HepG2 (cell line): ENCODE data around the gene CYP2S1. TPM values are rescaled to one million over a fixed set of nuclear protein-coding genes. Genes with fewer than 3 reads are reported as not detected.

ENCODE experiments used
- AGO1 ChIP-seq: fragments of 200-400 bp; formaldehyde crosslinking; IDR thresholded peaks from 2 replicates; pipeline ENCODE4 v1.6.1; 2017; ENCODE audit warnings: mild to moderate bottlenecking, low read depth, low read length, moderate library complexity; ENCODE audit not compliant: poor library complexity, severe bottlenecking
- BCL6 ChIP-seq: IDR thresholded peaks from 2 replicates; pipeline ENCODE4 v1.6.1; 2016; ENCODE audit warnings: missing genetic modification reagents, missing compliant biosample characterization
- GTF2F1 ChIP-seq: fragments of 150-350 bp; IDR thresholded peaks from 2 replicates; pipeline ENCODE4 v1.6.1; 2014; ENCODE audit warnings: low read length
- PPARG ChIP-seq: conservative IDR thresholded peaks from 2 replicates; pipeline ENCODE4 v1.6.1; 2016; ENCODE audit warnings: missing biosample characterization, missing genetic modification reagents
- RAD51 ChIP-seq: fragments of 450-650 bp; IDR thresholded peaks from 2 replicates; pipeline ENCODE4 v1.6.1; 2016; ENCODE audit warnings: borderline replicate concordance
- RCOR2 ChIP-seq: IDR thresholded peaks from 2 replicates; pipeline ENCODE4 v1.6.1; 2016; ENCODE audit warnings: missing biosample characterization, missing genetic modification reagents
- SNRNP70 ChIP-seq: fragments of 200-400 bp; formaldehyde crosslinking; IDR thresholded peaks from 2 replicates; pipeline ENCODE4 v1.6.1; 2017; ENCODE audit warnings: mild to moderate bottlenecking, low read depth, low read length, moderate library complexity
- ZNF670 ChIP-seq: sonication (generic); formaldehyde crosslinking; IDR thresholded peaks from 2 replicates; pipeline ENCODE4 v1.8.0; 2022; ENCODE audit warnings: mild to moderate bottlenecking, missing genetic modification reagents, borderline replicate concordance
- polyA plus RNA-seq, 8 experiments: library from polyadenylated mRNA; depleted of rRNA in 3 of 8; stranded (reverse) in 7 of 8; unstranded in 1 of 8; fragments of >200 nt; fragmentation: Illumina TruSeq in 4 of 8; extraction: Trizol in 4 of 8; gene quantifications; 2 replicates each; pipeline versions ENCODE4 v1.2.1 to v1.2.3, GENCODE V29; 2011 to 2016; ENCODE audit warnings: low read depth in 4 of 8, missing spikeins in 1 of 8, mixed read lengths in 1 of 8; ENCODE audit not compliant: insufficient read depth in 1 of 8
- total RNA-seq, 5 experiments: library from RNA; depleted of rRNA; stranded (reverse); fragments of >200 nt; fragmentation: Illumina TruSeq; extraction: Trizol; gene quantifications; 2 replicates each; pipeline ENCODE4 v1.2.3, GENCODE V29; 2016; ENCODE audit warnings: low read depth in 1 of 5
- TF ChIP-seq, protein P1 (sequence below): sonication (generic); formaldehyde crosslinking; IDR thresholded peaks from 2 replicates; pipeline ENCODE4 v1.4.0; 2020; ENCODE audit warnings: mild to moderate bottlenecking, missing genetic modification reagents
- TF ChIP-seq, protein P2 (sequence below): sonication (generic); formaldehyde crosslinking; IDR thresholded peaks from 2 replicates; pipeline ENCODE4 v1.5.1; 2020; ENCODE audit warnings: mild to moderate bottlenecking, missing genetic modification reagents
- TF ChIP-seq, protein P3 (sequence below): sonication (generic); formaldehyde crosslinking; IDR thresholded peaks from 2 replicates; pipeline ENCODE4 v1.9.0; 2021; ENCODE audit warnings: missing genetic modification reagents, borderline replicate concordance
- TF ChIP-seq, protein P4 (sequence below): sonication (generic); formaldehyde crosslinking; IDR thresholded peaks from 2 replicates; pipeline ENCODE4 v1.8.0; 2022; ENCODE audit warnings: mild to moderate bottlenecking, missing genetic modification reagents

Gene CYP2S1
- total and polyA plus RNA-seq, 2 of the 13 experiments (the other 11 are each of a cell fraction or from before 2014, with no cell fraction given), result 0.09 to 2.1 TPM

DNA sequence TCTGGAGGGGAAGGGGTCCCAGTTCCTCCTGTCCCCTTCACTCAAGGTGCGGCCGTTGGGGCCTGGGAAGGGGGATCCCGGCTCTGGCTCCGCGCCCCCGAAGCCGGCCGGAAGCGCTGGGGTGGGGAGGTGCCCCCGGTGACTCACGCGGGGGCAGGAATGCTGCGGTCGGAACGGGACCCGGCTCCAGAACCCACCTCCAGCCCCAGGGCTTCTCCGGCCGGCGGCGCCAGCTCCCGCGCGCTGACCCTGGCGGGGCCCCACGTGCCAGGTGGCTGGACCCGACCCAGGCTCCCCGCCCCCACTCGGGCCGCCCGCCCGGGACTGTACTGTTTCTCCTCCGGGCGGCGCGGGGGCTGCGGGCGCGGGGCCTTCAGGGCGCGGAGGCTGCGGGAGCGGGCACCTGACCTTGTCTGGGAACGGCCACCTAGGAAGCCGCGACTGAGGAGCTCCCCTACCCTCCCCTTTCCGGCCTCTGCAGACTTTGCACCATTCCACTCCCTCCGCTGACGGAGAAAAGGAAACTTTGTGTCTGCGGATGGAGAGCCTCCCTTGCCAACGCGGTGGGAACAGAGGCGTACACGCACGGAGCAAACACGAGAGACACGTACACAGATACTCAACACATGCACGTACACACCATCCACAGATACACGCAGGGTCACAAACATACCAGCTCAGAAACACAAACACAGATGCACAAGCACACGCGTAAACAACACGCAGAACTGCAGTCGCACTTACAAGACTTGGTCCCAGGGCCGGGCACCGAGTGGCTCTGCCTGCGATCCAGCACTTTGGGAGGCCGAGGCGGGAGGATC lies 33.2 kb downstream of the CYP2S1 start (continued):
- TF ChIP-seq, protein P1, sequence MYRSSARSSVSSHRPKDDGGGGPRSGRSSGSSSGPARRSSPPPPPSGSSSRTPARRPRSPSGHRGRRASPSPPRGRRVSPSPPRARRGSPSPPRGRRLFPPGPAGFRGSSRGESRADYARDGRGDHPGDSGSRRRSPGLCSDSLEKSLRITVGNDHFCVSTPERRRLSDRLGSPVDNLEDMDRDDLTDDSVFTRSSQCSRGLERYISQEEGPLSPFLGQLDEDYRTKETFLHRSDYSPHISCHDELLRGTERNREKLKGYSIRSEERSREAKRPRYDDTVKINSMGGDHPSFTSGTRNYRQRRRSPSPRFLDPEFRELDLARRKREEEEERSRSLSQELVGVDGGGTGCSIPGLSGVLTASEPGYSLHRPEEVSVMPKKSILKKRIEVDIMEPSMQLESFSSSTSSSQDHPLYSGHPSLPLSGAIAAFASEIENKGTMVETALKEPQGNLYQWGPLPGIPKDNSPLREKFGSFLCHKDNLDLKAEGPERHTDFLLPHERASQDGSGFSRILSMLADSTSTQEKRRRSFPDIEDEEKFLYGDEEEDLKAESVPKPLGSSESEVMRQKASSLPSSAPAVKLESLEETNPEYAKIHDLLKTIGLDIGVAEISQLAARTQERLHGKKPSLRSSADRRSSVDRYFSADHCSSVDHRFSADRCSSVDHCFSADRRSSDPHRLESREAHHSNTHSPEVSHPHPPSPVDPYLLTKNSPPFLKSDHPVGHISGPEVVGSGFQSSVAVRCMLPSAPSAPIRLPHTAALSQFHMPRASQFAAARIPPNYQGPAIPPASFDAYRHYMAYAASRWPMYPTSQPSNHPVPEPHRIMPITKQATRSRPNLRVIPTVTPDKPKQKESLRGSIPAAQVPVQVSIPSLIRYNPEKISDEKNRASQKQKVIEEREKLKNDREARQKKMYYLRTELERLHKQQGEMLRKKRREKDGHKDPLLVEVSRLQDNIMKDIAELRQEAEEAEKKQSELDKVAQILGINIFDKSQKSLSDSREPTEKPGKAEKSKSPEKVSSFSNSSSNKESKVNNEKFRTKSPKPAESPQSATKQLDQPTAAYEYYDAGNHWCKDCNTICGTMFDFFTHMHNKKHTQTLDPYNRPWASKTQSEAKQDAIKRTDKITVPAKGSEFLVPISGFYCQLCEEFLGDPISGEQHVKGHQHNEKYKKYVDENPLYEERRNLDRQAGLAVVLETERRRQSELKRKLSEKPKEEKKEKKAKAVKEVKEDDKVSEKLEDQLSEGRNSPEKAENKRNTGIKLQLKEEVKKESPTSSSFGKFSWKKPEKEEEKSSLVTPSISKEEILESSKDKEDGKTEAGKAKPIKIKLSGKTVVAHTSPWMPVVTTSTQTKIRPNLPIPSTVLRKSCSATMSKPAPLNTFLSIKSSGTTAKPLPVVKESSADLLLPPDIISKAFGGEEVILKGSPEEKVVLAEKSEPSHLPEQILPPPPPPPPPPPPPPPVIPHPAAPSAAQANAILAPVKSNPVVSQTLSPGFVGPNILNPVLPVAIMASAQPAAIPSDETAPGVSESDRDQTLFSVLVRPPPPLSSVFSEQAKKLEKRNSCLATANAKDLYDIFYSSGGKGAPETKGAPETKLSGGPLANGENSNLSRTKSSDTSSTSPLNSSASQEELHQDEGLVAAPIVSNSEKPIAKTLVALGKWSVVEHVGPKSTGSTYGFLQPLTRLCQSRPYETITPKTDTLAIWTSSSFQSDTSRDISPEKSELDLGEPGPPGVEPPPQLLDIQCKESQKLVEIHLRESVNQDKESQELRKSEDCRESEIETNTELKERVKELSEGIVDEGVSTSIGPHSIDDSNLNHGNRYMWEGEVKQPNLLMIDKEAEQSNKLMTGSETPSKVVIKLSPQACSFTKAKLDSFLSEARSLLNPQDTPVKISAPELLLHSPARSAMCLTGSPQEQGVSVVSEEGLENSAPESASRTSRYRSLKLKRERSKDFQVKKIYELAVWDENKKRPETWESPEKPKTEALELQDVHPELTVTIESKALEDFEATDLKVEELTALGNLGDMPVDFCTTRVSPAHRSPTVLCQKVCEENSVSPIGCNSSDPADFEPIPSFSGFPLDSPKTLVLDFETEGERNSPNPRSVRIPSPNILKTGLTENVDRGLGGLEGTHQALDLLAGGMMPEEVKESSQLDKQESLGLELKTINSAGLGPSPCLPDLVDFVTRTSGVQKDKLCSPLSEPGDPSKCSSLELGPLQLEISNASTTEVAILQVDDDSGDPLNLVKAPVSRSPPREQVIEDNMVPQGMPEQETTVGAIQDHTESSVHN (CRISPR knock-in tag), result no peak
- TF ChIP-seq ZNF670 (CRISPR knock-in tag) (no peak), RCOR2 (CRISPR knock-in tag) (no peak), SNRNP70 (no peak), RAD51 (no peak), BCL6 (CRISPR knock-in tag) (no peak), AGO1 (peak; percentile 28), GTF2F1 (no peak), PPARG (CRISPR knock-in tag) (no peak)
- TF ChIP-seq, protein P2, sequence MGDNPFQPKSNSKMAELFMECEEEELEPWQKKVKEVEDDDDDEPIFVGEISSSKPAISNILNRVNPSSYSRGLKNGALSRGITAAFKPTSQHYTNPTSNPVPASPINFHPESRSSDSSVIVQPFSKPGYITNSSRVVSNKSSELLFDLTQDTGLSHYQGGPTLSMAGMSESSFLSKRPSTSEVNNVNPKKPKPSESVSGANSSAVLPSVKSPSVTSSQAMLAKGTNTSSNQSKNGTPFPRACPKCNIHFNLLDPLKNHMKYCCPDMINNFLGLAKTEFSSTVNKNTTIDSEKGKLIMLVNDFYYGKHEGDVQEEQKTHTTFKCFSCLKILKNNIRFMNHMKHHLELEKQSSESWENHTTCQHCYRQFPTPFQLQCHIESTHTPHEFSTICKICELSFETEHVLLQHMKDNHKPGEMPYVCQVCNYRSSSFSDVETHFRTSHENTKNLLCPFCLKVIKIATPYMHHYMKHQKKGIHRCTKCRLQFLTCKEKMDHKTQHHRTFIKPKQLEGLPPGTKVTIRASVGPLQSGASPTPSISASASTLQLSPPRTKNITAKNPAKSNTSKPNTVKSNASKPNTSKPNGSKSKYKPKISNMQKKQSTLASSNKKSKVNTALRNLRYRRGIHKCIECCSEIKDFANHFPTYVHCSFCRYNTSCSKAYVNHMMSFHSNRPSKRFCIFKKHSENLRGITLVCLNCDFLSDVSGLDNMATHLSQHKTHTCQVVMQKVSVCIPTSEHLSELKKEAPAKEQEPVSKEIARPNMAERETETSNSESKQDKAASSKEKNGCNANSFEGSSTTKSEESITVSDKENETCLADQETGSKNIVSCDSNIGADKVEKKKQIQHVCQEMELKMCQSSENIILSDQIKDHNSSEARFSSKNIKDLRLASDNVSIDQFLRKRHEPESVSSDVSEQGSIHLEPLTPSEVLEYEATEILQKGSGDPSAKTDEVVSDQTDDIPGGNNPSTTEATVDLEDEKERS, result peak; percentile 67; the same call in 1 of the 2 replicates
- TF ChIP-seq, protein P3, sequence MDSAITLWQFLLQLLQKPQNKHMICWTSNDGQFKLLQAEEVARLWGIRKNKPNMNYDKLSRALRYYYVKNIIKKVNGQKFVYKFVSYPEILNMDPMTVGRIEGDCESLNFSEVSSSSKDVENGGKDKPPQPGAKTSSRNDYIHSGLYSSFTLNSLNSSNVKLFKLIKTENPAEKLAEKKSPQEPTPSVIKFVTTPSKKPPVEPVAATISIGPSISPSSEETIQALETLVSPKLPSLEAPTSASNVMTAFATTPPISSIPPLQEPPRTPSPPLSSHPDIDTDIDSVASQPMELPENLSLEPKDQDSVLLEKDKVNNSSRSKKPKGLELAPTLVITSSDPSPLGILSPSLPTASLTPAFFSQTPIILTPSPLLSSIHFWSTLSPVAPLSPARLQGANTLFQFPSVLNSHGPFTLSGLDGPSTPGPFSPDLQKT (CRISPR knock-in tag), result no peak
- TF ChIP-seq, protein P4, sequence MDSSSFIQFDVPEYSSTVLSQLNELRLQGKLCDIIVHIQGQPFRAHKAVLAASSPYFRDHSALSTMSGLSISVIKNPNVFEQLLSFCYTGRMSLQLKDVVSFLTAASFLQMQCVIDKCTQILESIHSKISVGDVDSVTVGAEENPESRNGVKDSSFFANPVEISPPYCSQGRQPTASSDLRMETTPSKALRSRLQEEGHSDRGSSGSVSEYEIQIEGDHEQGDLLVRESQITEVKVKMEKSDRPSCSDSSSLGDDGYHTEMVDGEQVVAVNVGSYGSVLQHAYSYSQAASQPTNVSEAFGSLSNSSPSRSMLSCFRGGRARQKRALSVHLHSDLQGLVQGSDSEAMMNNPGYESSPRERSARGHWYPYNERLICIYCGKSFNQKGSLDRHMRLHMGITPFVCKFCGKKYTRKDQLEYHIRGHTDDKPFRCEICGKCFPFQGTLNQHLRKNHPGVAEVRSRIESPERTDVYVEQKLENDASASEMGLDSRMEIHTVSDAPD, result 0 out of 2 replicates have a peak, but pooled peaks have one; percentile 75
